Right lobe of liver (tissue), 6 donors: ENCODE results near the gene FHIT. TPM values are rescaled to one million over a fixed set of nuclear protein-coding genes. Genes with fewer than 3 reads are reported as not detected.

Source experiments
- ATAC-seq, 4 donors: fragments of 200-7000 bp; cut with Tn5 transposase; one replicate each; pipeline ENCODE4 v1.9.1; 2020; ENCODE audit warnings: mild to moderate bottlenecking in 4 of 4, moderate library complexity in 4 of 4
- DNase-seq, 3 donors: peaks; one replicate each; pipeline ENCODE4 v3.0.0-alpha.2; 2020
- H3K27ac ChIP-seq, 3 donors: fragments of 200-600 bp; one replicate each; pipeline ENCODE4 v1.8.0; 2022
- H3K27me3 ChIP-seq, 2 donors: fragments of 200-600 bp; one replicate each; pipeline ENCODE4 v1.8.0; 2022
- H3K36me3 ChIP-seq, 4 donors: fragments of 200-600 bp; sonication (generic) in 1 of 4; one replicate each; pipeline versions ENCODE4 v1.5.1 to v1.8.0; 2017 to 2022; ENCODE audit warnings: control low read depth in 1 of 4
- H3K4me1 ChIP-seq, 4 donors: fragments of 200-600 bp; sonication (generic) in 1 of 4; one replicate each; pipeline versions ENCODE4 v1.5.1 to v1.8.0; 2017 to 2022; ENCODE audit warnings: control low read depth in 1 of 4
- H3K4me3 ChIP-seq, 3 donors: fragments of 200-600 bp; one replicate each; pipeline ENCODE4 v1.8.0; 2022
- H3K9me3 ChIP-seq, 4 donors: fragments of 200-600 bp; sonication (generic) in 1 of 4; one replicate each; pipeline versions ENCODE4 v1.5.1 to v1.8.0; 2017 to 2022; ENCODE audit warnings: control low read depth in 1 of 4
- CTCF ChIP-seq, 4 donors: fragments of 200-600 bp in 3 of 4; fragments of 450-650 bp in 1 of 4; IDR thresholded peaks; one replicate each; pipeline versions ENCODE4 v1.5.1 to v1.8.0; 2016 to 2022; ENCODE audit warnings: antibody characterized with exemption in 4 of 4, mild to moderate bottlenecking in 2 of 4
- POLR2A ChIP-seq: fragments of 450-650 bp; IDR thresholded peaks from one replicate; pipeline ENCODE4 v1.6.1; 2017; ENCODE audit warnings: antibody characterized with exemption, mild to moderate bottlenecking
- WGBS: methylation state at CpG from one replicate; pipeline ENCODE4 v1.1.6; 2018; ENCODE audit warnings: low coverage, low lambda C conversion rate; ENCODE audit not compliant: insufficient coverage; ENCODE audit errors: missing lambda C conversion rate; 5-methylcytosine and 5-hydroxymethylcytosine counted together
- intact Hi-C, 2 donors: fragments of 100-400 bp; cut with DNase I; formaldehyde crosslinking; loops; one replicate each; pipeline versions ENCODE4 v1.11.2 to v1.14.1; 2022
- total RNA-seq, 6 experiments: library from RNA; depleted of rRNA in 2 of 6; stranded (reverse); fragments of >200 nt in 2 of 6; fragmentation: NEBNext Ultra II Directional in 3 of 6; extraction: Animal tissue kit (Norgen Biotek cat#: 25700) in 3 of 6; gene quantifications; one replicate each; pipeline versions ENCODE4 v1.1.0 to v1.2.4, GENCODE V29; 2016 to 2023
- donor health status: DM: no; HTN: yes; CAD: no.
- donor health status: DM: no; HTN: no; CAD: no.
- donor health status: DM: no; HTN: no; CAD: no.
- donor health status: DM: no; HTN: yes; CAD: no.
- donor health status: DM: no; HTN: yes; CAD: no.

FHIT gene
- total RNA-seq, 6 experiments from 2014 or later: 6.6 to 11.2 (median 8.0) TPM

- no peaks in the 10 kb centered on the region for H3K27me3 ChIP-seq
- intact Hi-C loops: no loop called here
- ATAC-seq (no peak), DNase-seq (no peak)
- H3K4me1 ChIP-seq: no peaks in the 10 kb centered on the region
- TF ChIP-seq CTCF (IDR thresholded peaks at IDR 0.05): no peak
- no peak for TF ChIP-seq POLR2A
- no peak overlapping the region for H3K4me3 ChIP-seq
- H3K9me3 ChIP-seq: no peaks in the 10 kb centered on the region
- H3K27ac ChIP-seq: no peak overlapping the region
- H3K36me3 ChIP-seq: no peaks in the 10 kb centered on the region
These were observed 738.0 kb downstream of the FHIT start for GRCh38 chr3:60513241-60513640.

GRCh38 chr3:60512506-60512905 lies 738.7 kb downstream of the FHIT start:
- ATAC-seq (no peak), DNase-seq (no peak)
- H3K27ac ChIP-seq: no peak overlapping the region
- no peaks in the 10 kb centered on the region for H3K9me3 ChIP-seq
- H3K36me3 ChIP-seq: no peaks in the 10 kb centered on the region
- no peaks in the 10 kb centered on the region for H3K4me1 ChIP-seq
- TF ChIP-seq CTCF (IDR thresholded peaks at IDR 0.05) (no peak), POLR2A (no peak)
- no peak overlapping the region for H3K4me3 ChIP-seq
- intact Hi-C loops: no loop called here
- H3K27me3 ChIP-seq: no peaks in the 10 kb centered on the region
- WGBS: 90% methylated on average over 1 of the region's 1 CpG

- H3K4me3 ChIP-seq: no peak overlapping the region
- no peaks in the 10 kb centered on the region for H3K27me3 ChIP-seq
- DNase-seq (no peak), ATAC-seq (no peak)
- H3K36me3 ChIP-seq: no peaks in the 10 kb centered on the region
- intact Hi-C loops: no loop called here
- H3K4me1 ChIP-seq: no peaks in the 10 kb centered on the region
- 90% methylated on average over 2 of the region's 2 CpGs for WGBS
- H3K9me3 ChIP-seq: no peaks in the 10 kb centered on the region
- no peak overlapping the region for H3K27ac ChIP-seq
- TF ChIP-seq POLR2A (no peak), CTCF (IDR thresholded peaks at IDR 0.05) (no peak)
These were observed 741.8 kb downstream of the FHIT start for GRCh38 chr3:60509471-60509870.

GRCh38 chr3:60504827-60505457 lies 746.3 kb downstream of the FHIT start:
- Histone ChIP-seq H3K4me3 (no peak overlapping the region), H3K4me1 (no peaks in the 10 kb centered on the region), H3K27me3 (no peaks in the 10 kb centered on the region), H3K36me3 (no peaks in the 10 kb centered on the region), H3K27ac (no peak overlapping the region), H3K9me3 (no peaks in the 10 kb centered on the region)
- intact Hi-C loops: no loop called here
- no peak for TF ChIP-seq POLR2A
- TF ChIP-seq CTCF (IDR thresholded peaks at IDR 0.05): no peak
- DNase-seq: no peak
- 89% methylated on average over 1 of the region's 1 CpG for WGBS
- no peak for ATAC-seq

GRCh38 chr3:60501314-60501713 lies 749.9 kb downstream of the FHIT start:
- Histone ChIP-seq H3K4me1 (no peaks in the 10 kb centered on the region), H3K9me3 (no peaks in the 10 kb centered on the region), H3K36me3 (no peaks in the 10 kb centered on the region), H3K4me3 (no peak overlapping the region), H3K27me3 (no peaks in the 10 kb centered on the region), H3K27ac (no peak overlapping the region)
- WGBS: 85% methylated on average over 6 of the region's 6 CpGs
- ATAC-seq (no peak), DNase-seq (no peak)
- TF ChIP-seq CTCF (IDR thresholded peaks at IDR 0.05) (no peak), POLR2A (no peak)
- intact Hi-C loops: no loop called here
